Ascending aorta (tissue), 2 donors: ENCODE measurements around the gene SLC38A11. TPM values are rescaled to one million over a fixed set of nuclear protein-coding genes. Genes with fewer than 3 reads are reported as not detected.

Source experiments
- DNase-seq, 2 donors: peaks; one replicate each; pipeline ENCODE4 v3.0.0-alpha.2; 2019; ENCODE audit warnings: low spot score in 2 of 2
- H3K27ac ChIP-seq, 2 donors: fragments of 200-600 bp; sonication (generic); one replicate each; pipeline ENCODE4 v1.5.1; 2016 to 2017; ENCODE audit warnings: mild to moderate bottlenecking in 1 of 2
- H3K27me3 ChIP-seq: fragments of 200-600 bp; sonication (generic); one replicate; pipeline ENCODE4 v1.5.1; 2017
- H3K36me3 ChIP-seq, 2 donors: fragments of 200-600 bp; sonication (generic); one replicate each; pipeline ENCODE4 v1.5.1; 2016
- H3K4me1 ChIP-seq, 2 donors: fragments of 200-600 bp; sonication (generic); one replicate each; pipeline ENCODE4 v1.5.1; 2016 to 2017; ENCODE audit warnings: mild to moderate bottlenecking in 1 of 2
- H3K4me3 ChIP-seq, 2 donors: fragments of 200-600 bp; sonication (generic); one replicate each; pipeline ENCODE4 v1.5.1; 2016 to 2017; ENCODE audit warnings: mild to moderate bottlenecking in 1 of 2
- H3K9me3 ChIP-seq, 2 donors: fragments of 200-600 bp; sonication (generic); one replicate each; pipeline ENCODE4 v1.5.1; 2016
- CTCF ChIP-seq, 3 experiments: fragments of 200-600 bp in 2 of 3; fragments of 450-650 bp in 1 of 3; sonication (generic) in 2 of 3; IDR thresholded peaks; one replicate each; pipeline ENCODE4 v1.5.1; 2016 to 2019; ENCODE audit warnings: antibody characterized with exemption in 3 of 3, mild to moderate bottlenecking in 1 of 3, moderate library complexity in 1 of 3
- intact Hi-C: fragments of 100-400 bp; cut with DNase I; formaldehyde crosslinking; loops from one replicate; pipeline ENCODE4 v1.15.1; 2023
- total RNA-seq: library from RNA; depleted of rRNA; stranded (reverse); fragments of >200 nt; gene quantifications from one replicate; pipeline ENCODE4 v1.1.0, GENCODE V29; 2016

SLC38A11 gene
- total RNA-seq, 1 donor from 2014 or later, result not detected

- Histone ChIP-seq H3K27me3 (no peaks in the 10 kb centered on the region), H3K4me3 (no peak overlapping the region), H3K27ac (no peak overlapping the region), H3K9me3 (no peaks in the 10 kb centered on the region), H3K4me1 (no peaks in the 10 kb centered on the region), H3K36me3 (no peaks in the 10 kb centered on the region)
- TF ChIP-seq CTCF (IDR thresholded peaks at IDR 0.05), result no peak
- intact Hi-C loops, result no loop called here
- no peak for DNase-seq
Observed at GRCh38 chr2:164954186-164954585, 1.1 kb downstream of the SLC38A11 start.

DNA sequence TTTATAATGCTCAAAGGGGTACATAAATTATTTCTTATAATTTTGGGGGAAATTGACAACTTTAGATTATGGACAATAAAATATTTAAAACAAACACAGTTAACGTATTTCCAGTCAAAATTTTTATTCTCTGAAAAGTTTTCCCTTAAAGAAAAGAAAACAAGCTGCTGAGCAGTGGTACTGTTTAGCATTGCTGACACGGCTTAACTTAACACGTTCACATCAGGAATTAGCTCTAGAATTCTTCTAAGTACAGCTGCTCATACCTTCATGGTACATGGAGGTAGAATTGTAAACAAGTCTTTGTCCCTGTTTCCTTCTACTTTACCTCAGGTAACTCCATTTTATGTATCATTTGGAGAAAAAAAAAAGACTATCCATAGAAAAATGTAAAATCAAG lies 2.0 kb downstream of the SLC38A11 start:
- Histone ChIP-seq H3K4me1 (no peaks in the 10 kb centered on the region), H3K9me3 (no peaks in the 10 kb centered on the region), H3K27me3 (no peaks in the 10 kb centered on the region), H3K36me3 (no peaks in the 10 kb centered on the region), H3K27ac (no peak overlapping the region), H3K4me3 (no peak overlapping the region)
- no peak for DNase-seq
- TF ChIP-seq CTCF (IDR thresholded peaks at IDR 0.05), result no peak
- intact Hi-C loops, result no loop called here

- intact Hi-C loops, result no loop called here
- H3K27me3 ChIP-seq, result no peaks in the 10 kb centered on the region
- no peak for DNase-seq
- H3K36me3 ChIP-seq, result no peaks in the 10 kb centered on the region
- TF ChIP-seq CTCF (IDR thresholded peaks at IDR 0.05), result no peak
- H3K9me3 ChIP-seq, result no peaks in the 10 kb centered on the region
- no peak overlapping the region for H3K4me3 ChIP-seq
- no peaks in the 10 kb centered on the region for H3K4me1 ChIP-seq
- H3K27ac ChIP-seq, result no peak overlapping the region
Observed at GRCh38 chr2:164952057-164952702, 3.1 kb downstream of the SLC38A11 start.

DNA sequence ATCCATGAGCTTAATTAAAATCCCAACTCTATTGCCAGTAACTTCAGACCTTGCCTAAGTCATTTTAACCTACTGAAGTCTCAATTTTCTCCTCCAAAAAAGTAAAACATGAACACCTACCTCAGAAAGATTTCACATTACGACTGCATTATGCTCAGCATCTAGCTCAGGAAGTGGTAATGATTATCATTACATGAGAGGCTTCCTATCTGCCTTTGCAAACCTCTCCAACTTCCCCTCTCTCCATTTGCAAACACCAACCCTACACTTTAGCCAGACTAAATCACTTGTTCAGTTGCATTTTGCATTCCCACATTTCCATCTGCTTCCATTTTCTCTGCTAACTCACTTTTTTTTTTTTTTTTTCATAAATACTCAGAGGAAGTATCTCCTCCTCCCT lies 6.8 kb downstream of the SLC38A11 start:
- Histone ChIP-seq H3K9me3 (no peaks in the 10 kb centered on the region), H3K27ac (no peak overlapping the region), H3K27me3 (no peaks in the 10 kb centered on the region), H3K36me3 (no peaks in the 10 kb centered on the region), H3K4me1 (no peaks in the 10 kb centered on the region), H3K4me3 (no peak overlapping the region)
- no peak for TF ChIP-seq CTCF (IDR thresholded peaks at IDR 0.05)
- no peak for DNase-seq
- intact Hi-C loops, result no loop called here

DNA sequence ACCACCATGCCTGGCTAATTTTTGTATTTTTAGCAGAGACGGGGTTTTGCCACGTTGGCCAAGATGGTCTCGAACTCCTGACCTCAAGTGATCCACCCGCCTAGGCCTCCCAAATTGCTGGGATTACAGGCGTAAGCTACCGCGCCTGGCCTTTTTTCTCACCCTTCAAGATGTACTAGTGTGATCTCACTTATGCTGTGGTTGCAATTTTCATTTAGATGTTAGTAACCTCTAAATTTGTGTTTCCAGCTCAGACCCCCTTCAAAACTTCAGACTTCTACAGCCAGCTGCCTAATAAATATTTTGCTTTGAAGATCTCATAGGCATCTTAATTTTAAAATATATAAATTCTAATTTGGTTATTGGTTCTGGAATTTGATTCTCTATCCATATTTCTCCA lies 8.0 kb downstream of the SLC38A11 start:
- H3K4me3 ChIP-seq, result no peak overlapping the region
- intact Hi-C loops, result no loop called here
- H3K27me3 ChIP-seq, result no peaks in the 10 kb centered on the region
- no peaks in the 10 kb centered on the region for H3K4me1 ChIP-seq
- H3K36me3 ChIP-seq, result no peaks in the 10 kb centered on the region
- H3K27ac ChIP-seq, result no peak overlapping the region
- no peaks in the 10 kb centered on the region for H3K9me3 ChIP-seq
- no peak for DNase-seq
- TF ChIP-seq CTCF (IDR thresholded peaks at IDR 0.05), result no peak

- DNase-seq, result no peak
- intact Hi-C loops, result no loop called here
Observed at GRCh38 chr2:164943289-164943688, 12.0 kb downstream of the SLC38A11 start.

More at GRCh38 chr2:164943289-164943688, 12.0 kb downstream of the SLC38A11 start:
- TF ChIP-seq CTCF (IDR thresholded peaks at IDR 0.05), result no peak
- H3K4me3 ChIP-seq, result no peak overlapping the region
- H3K36me3 ChIP-seq, result no peaks in the 10 kb centered on the region
- no peaks in the 10 kb centered on the region for H3K27me3 ChIP-seq
- no peaks in the 10 kb centered on the region for H3K4me1 ChIP-seq
- H3K27ac ChIP-seq, result no peak overlapping the region
- no peaks in the 10 kb centered on the region for H3K9me3 ChIP-seq
